NCI-H1694 treated with DMSO at 0.1 percent for 48 hours (cell line): ENCODE measurements around the gene THAP12.

Experiments
- DNase-seq: peaks from one replicate; lab custom pipeline; 2025; lab: John Stamatoyannopoulos, UW

Gene THAP12

DNA sequence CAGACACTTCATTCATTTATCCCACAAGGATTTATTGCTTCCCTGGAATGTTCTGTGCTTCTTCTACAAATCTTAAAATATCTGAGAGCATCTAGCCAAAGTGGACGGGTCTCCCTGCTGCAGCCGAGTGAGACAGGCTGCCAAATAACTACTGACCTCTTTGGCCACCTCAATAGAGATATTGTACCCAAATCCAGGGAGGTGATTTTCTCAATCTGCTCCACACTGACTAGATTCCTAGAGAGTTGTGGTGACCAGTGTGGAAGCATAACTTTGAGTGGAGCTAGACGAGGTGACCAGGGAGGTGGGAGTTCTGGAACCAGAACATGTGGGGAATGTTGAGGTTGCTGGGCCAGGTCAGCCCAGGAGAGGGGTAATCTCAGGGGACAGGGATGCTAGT is 77.5 kb downstream of the THAP12 start:
- no peak for DNase-seq

- DNase-seq: no peak
Observed at GRCh38 chr11:76302996-76303395, 77.9 kb downstream of the THAP12 start.
